ENCODE results near the gene SORCS2. TPM values are rescaled to one million over a fixed set of nuclear protein-coding genes. Genes with fewer than 3 reads are reported as not detected.

SORCS2 gene
- total RNA-seq, 1 experiment from 2014 or later = 0.06 TPM

GRCh38 chr4:7785017-7785416 lies 592.7 kb downstream of the SORCS2 start:
- Histone ChIP-seq H3K27ac (ENCODE audit: low read depth, low read length, poor library complexity, severe bottlenecking) (peak overlapping the region; percentile 31), H3K4me3 (ENCODE audit: low read depth, low read length, poor library complexity, severe bottlenecking) (no peak overlapping the region), H3K27me3 (replicated peaks; ENCODE audit: insufficient read depth, low read depth, low read length, poor library complexity) (no peaks in the 10 kb centered on the region), H3K36me3 (ENCODE audit: insufficient read depth, low read length, poor library complexity, severe bottlenecking) (no peaks in the 10 kb centered on the region), H3K9me3 (ENCODE audit: low read depth, low read length, poor library complexity, severe bottlenecking) (no peaks in the 10 kb centered on the region), H3K4me1 (ENCODE audit: insufficient read depth, low read length, poor library complexity, severe bottlenecking) (peaks cover 36% of the 10 kb centered on the region)
- intact Hi-C loops (cut with micrococcal nuclease; ENCODE audit: unreplicated experiment) = no loop called here
- no TSS peak for BruUV-seq (replicated peaks)
- ChIA-PET POLR2A (ENCODE audit: low non-redundant PET) (interaction anchor here (0.6 kb wide), 1 partner anchor 119 kb away, joined by 6 read pairs; no protein-coding TSS in a partner anchor), CTCF (no interaction called here)
- no peak for TF ChIP-seq EZH2 (IDR thresholded peaks at IDR 0.05; ENCODE audit: borderline replicate concordance, low read depth, low read length, poor library complexity, severe bottlenecking)
- no peak for TF ChIP-seq CTCF (conservative IDR thresholded peaks at IDR 0.05; ENCODE audit: low read depth, low read length)
- DNase-seq (ENCODE audit: low spot score) = peak; percentile 48

- DNase-seq (ENCODE audit: low spot score) = no peak
- TF ChIP-seq CTCF (conservative IDR thresholded peaks at IDR 0.05; ENCODE audit: low read depth, low read length) (no peak), EZH2 (IDR thresholded peaks at IDR 0.05; ENCODE audit: borderline replicate concordance, low read depth, low read length, poor library complexity, severe bottlenecking) (no peak)
- H3K4me1 ChIP-seq (ENCODE audit: insufficient read depth, low read length, poor library complexity, severe bottlenecking) = peaks cover 26% of the 10 kb centered on the region
- CTCF ChIA-PET = no interaction called here
- H3K4me3 ChIP-seq (ENCODE audit: low read depth, low read length, poor library complexity, severe bottlenecking) = no peak overlapping the region
- H3K27ac ChIP-seq (ENCODE audit: low read depth, low read length, poor library complexity, severe bottlenecking) = no peak overlapping the region
- no peaks in the 10 kb centered on the region for H3K27me3 ChIP-seq (replicated peaks; ENCODE audit: insufficient read depth, low read depth, low read length, poor library complexity)
- intact Hi-C loops (cut with micrococcal nuclease; ENCODE audit: unreplicated experiment) = no loop called here
- H3K36me3 ChIP-seq (ENCODE audit: insufficient read depth, low read length, poor library complexity, severe bottlenecking) = no peaks in the 10 kb centered on the region
- no peaks in the 10 kb centered on the region for H3K9me3 ChIP-seq (ENCODE audit: low read depth, low read length, poor library complexity, severe bottlenecking)
- BruUV-seq (replicated peaks) = no TSS peak
- POLR2A ChIA-PET (ENCODE audit: low non-redundant PET) = no interaction called here
Measured at GRCh38 chr4:7786040-7786439, 593.7 kb downstream of the SORCS2 start.

GRCh38 chr4:7786517-7786916 lies 594.2 kb downstream of the SORCS2 start:
- no peak for TF ChIP-seq EZH2 (IDR thresholded peaks at IDR 0.05; ENCODE audit: borderline replicate concordance, low read depth, low read length, poor library complexity, severe bottlenecking)
- TF ChIP-seq CTCF (conservative IDR thresholded peaks at IDR 0.05; ENCODE audit: low read depth, low read length) = no peak
- DNase-seq (ENCODE audit: low spot score) = no peak
- Histone ChIP-seq H3K9me3 (ENCODE audit: low read depth, low read length, poor library complexity, severe bottlenecking) (no peaks in the 10 kb centered on the region), H3K27me3 (replicated peaks; ENCODE audit: insufficient read depth, low read depth, low read length, poor library complexity) (no peaks in the 10 kb centered on the region), H3K4me1 (ENCODE audit: insufficient read depth, low read length, poor library complexity, severe bottlenecking) (peaks cover 21% of the 10 kb centered on the region), H3K4me3 (ENCODE audit: low read depth, low read length, poor library complexity, severe bottlenecking) (no peak overlapping the region), H3K36me3 (ENCODE audit: insufficient read depth, low read length, poor library complexity, severe bottlenecking) (no peaks in the 10 kb centered on the region), H3K27ac (ENCODE audit: low read depth, low read length, poor library complexity, severe bottlenecking) (peak overlapping the region; percentile 16)
- POLR2A ChIA-PET (ENCODE audit: low non-redundant PET) = no interaction called here
- CTCF ChIA-PET = no interaction called here
- no TSS peak for BruUV-seq (replicated peaks)
- intact Hi-C loops (cut with micrococcal nuclease; ENCODE audit: unreplicated experiment) = no loop called here

Data from A673 (cell line).